ENCODE data around the gene XXYLT1.

- TF ChIP-seq POLR2A (IDR thresholded peaks at IDR 0.05; ENCODE audit: low read depth, low read length) (no peak), CTCF (conservative IDR thresholded peaks at IDR 0.05; ENCODE audit: low read depth, low read length) (0 out of 2 replicates have a peak, but pooled peaks have one; percentile 18), MXI1 (IDR thresholded peaks at IDR 0.05; ENCODE audit: borderline replicate concordance, low read depth, low read length) (no peak), MAFK (IDR thresholded peaks at IDR 0.05; ENCODE audit: low read depth, low read length) (no peak), ELK1 (IDR thresholded peaks at IDR 0.05; ENCODE audit: borderline replicate concordance, low read depth, low read length) (no peak), USF2 (IDR thresholded peaks at IDR 0.05; ENCODE audit: low read depth, low read length) (no peak), RAD21 (IDR thresholded peaks at IDR 0.05; ENCODE audit: low read length) (0 out of 2 replicates have a peak, but pooled peaks have one; percentile 20)
Measured at GRCh38 chr3:195123281-195123691, 147.7 kb downstream of the XXYLT1 start.

All from IMR-90 (cell line).